ENCODE data around the gene PLEKHO1.
A peak's percentile ranks its signal among the peaks of the same experiment; 100 is the strongest.
"Not testable (repeated sequence)": the region's sequence is repeated elsewhere in the genome, so short reads cannot be mapped to it uniquely, and the experiment has no call there.

The PLEKHO1 gene

GRCh38 chr1:150173141-150173585 lies 23.4 kb downstream of the PLEKHO1 start:
- no peak for DNase-seq (ENCODE audit: low read depth in 2 of 2)

GRCh38 chr1:150176593-150176992 lies 26.9 kb downstream of the PLEKHO1 start:
- no peak for DNase-seq (ENCODE audit: low read depth in 2 of 2)

GRCh38 chr1:150178548-150178947 lies 28.8 kb downstream of the PLEKHO1 start:
- DNase-seq (ENCODE audit: low read depth in 2 of 2), result no peak

- DNase-seq (ENCODE audit: low read depth in 2 of 2), result no peak
Observed at GRCh38 chr1:150179867-150180266, 30.2 kb downstream of the PLEKHO1 start.

GRCh38 chr1:150180474-150180873 lies 30.8 kb downstream of the PLEKHO1 start:
- DNase-seq (ENCODE audit: low read depth in 2 of 2), result no peak

- no peak for DNase-seq (ENCODE audit: low read depth in 2 of 2)
Observed at GRCh38 chr1:150182247-150182646, 32.5 kb downstream of the PLEKHO1 start.

- no peak for DNase-seq (ENCODE audit: low read depth in 2 of 2)
Observed at GRCh38 chr1:150183061-150183460, 33.3 kb downstream of the PLEKHO1 start.

GRCh38 chr1:150185481-150185880 lies 35.8 kb downstream of the PLEKHO1 start:
- DNase-seq (ENCODE audit: low read depth in 2 of 2), result no peak

- not testable (repeated sequence) for DNase-seq (ENCODE audit: low read depth in 2 of 2)
Observed at GRCh38 chr1:150186438-150186788, 36.7 kb downstream of the PLEKHO1 start.

GRCh38 chr1:150186789-150187559 lies 37.3 kb downstream of the PLEKHO1 start:
- DNase-seq (ENCODE audit: low read depth in 2 of 2), result no peak

GRCh38 chr1:150187560-150187931 lies 37.8 kb downstream of the PLEKHO1 start:
- no peak for DNase-seq (ENCODE audit: low read depth in 2 of 2)

- DNase-seq (ENCODE audit: low read depth in 2 of 2), result peak; percentile 74 to 75
Observed at GRCh38 chr1:150192012-150192411, 42.3 kb downstream of the PLEKHO1 start.

GRCh38 chr1:150194381-150195031 lies 44.8 kb downstream of the PLEKHO1 start:
- peak; percentile 49 to 51 for DNase-seq (ENCODE audit: low read depth in 2 of 2)

GRCh38 chr1:150196417-150196816 lies 46.7 kb downstream of the PLEKHO1 start:
- DNase-seq (ENCODE audit: low read depth in 2 of 2), result no peak

- no peak for DNase-seq (ENCODE audit: low read depth in 2 of 2)
Observed at GRCh38 chr1:150207281-150207971, 57.7 kb downstream of the PLEKHO1 start.

- not testable (repeated sequence) for DNase-seq (ENCODE audit: low read depth in 2 of 2)
Observed at GRCh38 chr1:150208460-150208859, 58.7 kb downstream of the PLEKHO1 start.

Data from fibroblast of skin of left biceps (primary cell).